A549 (cell line): ENCODE data around the gene SLC22A31. TPM values are rescaled to one million over a fixed set of nuclear protein-coding genes. Genes with fewer than 3 reads are reported as not detected.

Experiments
- ATAC-seq, 2 experiments: fragments of 200-7000 bp in 1 of 2; fragments of >200 bp in 1 of 2; cut with Nextera tagmentation in 1 of 2; cut with Tn5 transposase in 1 of 2; 3 replicates each; pipeline versions ENCODE4 v1.8.0 to v1.9.1; 2018 to 2020; ENCODE audit warnings: mild to moderate bottlenecking in 1 of 2, moderate library complexity in 1 of 2
- CTCF ChIA-PET: fragments of 300-600 bp; sonication (Branson Sonifier 250); formaldehyde crosslinking; extraction: SDS; loops from one replicate; lab custom pipeline; 2021; ENCODE audit warnings: antibody characterized with exemption, inconsistent platforms; lab: Yijun Ruan, JAX
- POLR2A ChIA-PET: fragments of 350-600 bp; formaldehyde crosslinking; extraction: SDS; loops from one replicate; lab custom pipeline; 2021; ENCODE audit warnings: antibody characterized with exemption, inconsistent platforms; lab: Yijun Ruan, JAX
- DNase-seq, 2 experiments: peaks; one replicate each; pipeline versions ENCODE4 v3.0.0 to v3.0.0-alpha.2; 2011 to 2016; ENCODE audit warnings: low read depth in 1 of 2, low spot score in 1 of 2
- FAIRE-seq: peaks from 2 replicates; lab custom pipeline; 2011; peaks lifted over from hg19 to GRCh38; lab: Jason Lieb, UNC
- H3K27ac ChIP-seq, 2 experiments: fragments of >200 bp; sonication (Bioruptor Twin); formaldehyde crosslinking; 3 replicates each; pipeline ENCODE4 v1.5.1; 2016 to 2017
- H3K4me1 ChIP-seq: fragments of >200 bp; sonication (Bioruptor Twin); formaldehyde crosslinking; 3 replicates; pipeline ENCODE4 v1.6.1; 2016
- H3K4me2 ChIP-seq: fragments of >200 bp; sonication (Bioruptor Twin); formaldehyde crosslinking; 3 replicates; pipeline ENCODE4 v1.6.1; 2016
- H3K4me3 ChIP-seq: fragments of >200 bp; sonication (Bioruptor Twin); formaldehyde crosslinking; 3 replicates; pipeline ENCODE4 v1.5.1; 2016
- H3K9me3 ChIP-seq: fragments of >200 bp; sonication (Bioruptor Twin); formaldehyde crosslinking; 3 replicates; pipeline ENCODE4 v1.6.1; 2016
- ATOH8 ChIP-seq: fragments of 250-450 bp; sonication (Bioruptor Pico); IDR thresholded peaks from 2 replicates; pipeline ENCODE4 v1.5.0; 2020; ENCODE audit warnings: low read depth, mild to moderate bottlenecking, moderate library complexity
- CBX8 ChIP-seq: fragments of 200-600 bp; sonication (generic); IDR thresholded peaks from 2 replicates; pipeline ENCODE4 v1.6.1; 2016
- CEBPB ChIP-seq, 2 experiments: fragments of >200 bp in 1 of 2; sonication (Bioruptor Twin) in 1 of 2; formaldehyde crosslinking in 1 of 2; IDR thresholded peaks; 2 replicates each; pipeline ENCODE4 v1.6.1; 2012 to 2016
- CHD2 ChIP-seq: fragments of 150-350 bp; IDR thresholded peaks from 2 replicates; pipeline ENCODE4 v1.6.1; 2014; ENCODE audit warnings: low read length; ENCODE audit not compliant: partially characterized antibody
- CHD4 ChIP-seq: fragments of 200-600 bp; sonication (generic); IDR thresholded peaks from 2 replicates; pipeline ENCODE4 v1.6.1; 2016; ENCODE audit warnings: antibody characterized with exemption, mild to moderate bottlenecking, borderline replicate concordance
- CTCF ChIP-seq: fragments of >200 bp; sonication (Bioruptor Twin); formaldehyde crosslinking; IDR thresholded peaks from 3 replicates; pipeline ENCODE4 v1.5.1; 2016
- EHMT2 ChIP-seq: fragments of 200-600 bp; sonication (generic); IDR thresholded peaks from 2 replicates; pipeline ENCODE4 v1.6.1; 2016; ENCODE audit warnings: antibody characterized with exemption, low read depth, mild to moderate bottlenecking, moderate library complexity
- ELK1 ChIP-seq: fragments of 150-350 bp; IDR thresholded peaks from 2 replicates; pipeline ENCODE4 v1.6.1; 2014; ENCODE audit warnings: low read depth, mild to moderate bottlenecking, low read length
- FOSB ChIP-seq: fragments of 250-450 bp; sonication (Bioruptor Pico); IDR thresholded peaks from 2 replicates; pipeline ENCODE4 v1.5.0; 2020; ENCODE audit warnings: mild to moderate bottlenecking, moderate library complexity
- FOXS1 ChIP-seq: fragments of 250-450 bp; sonication (Bioruptor Pico); IDR thresholded peaks from 2 replicates; pipeline ENCODE4 v1.5.0; 2020; ENCODE audit warnings: mild to moderate bottlenecking, moderate library complexity
- HES2 ChIP-seq: fragments of >200 bp; sonication (Bioruptor Twin); formaldehyde crosslinking; IDR thresholded peaks from 2 replicates; pipeline ENCODE4 v1.6.1; 2016
- HMGXB4 ChIP-seq: fragments of 250-450 bp; sonication (Bioruptor Pico); IDR thresholded peaks from 2 replicates; pipeline ENCODE4 v1.5.0; 2021; ENCODE audit warnings: mild to moderate bottlenecking, moderate library complexity, borderline replicate concordance
- HOXB13 ChIP-seq: fragments of 250-450 bp; sonication (Bioruptor Pico); IDR thresholded peaks from 2 replicates; pipeline ENCODE4 v1.5.0; 2020; ENCODE audit warnings: low read depth, mild to moderate bottlenecking, moderate library complexity
- JUN ChIP-seq, 2 experiments: fragments of >200 bp; sonication (Bioruptor Twin); formaldehyde crosslinking; IDR thresholded peaks; 2 replicates in 1 of 2; 3 replicates in 1 of 2; pipeline ENCODE4 v1.6.1; 2016 to 2017
- JUNB ChIP-seq: fragments of >200 bp; sonication (Bioruptor Twin); formaldehyde crosslinking; IDR thresholded peaks from 2 replicates; pipeline ENCODE4 v1.6.1; 2016
- MAFK ChIP-seq: fragments of 450-650 bp; IDR thresholded peaks from 2 replicates; pipeline ENCODE4 v1.6.1; 2014; ENCODE audit not compliant: partially characterized antibody
- MAZ ChIP-seq: fragments of 150-350 bp; IDR thresholded peaks from 2 replicates; pipeline ENCODE4 v1.6.1; 2014; ENCODE audit warnings: antibody characterized with exemption, low read depth, low read length, borderline replicate concordance
- NR3C1 ChIP-seq: fragments of >200 bp; sonication (Bioruptor Twin); formaldehyde crosslinking; IDR thresholded peaks from 3 replicates; pipeline ENCODE4 v1.6.1; 2017
- PBX3 ChIP-seq: IDR thresholded peaks from 2 replicates; pipeline ENCODE4 v1.6.1; 2012
- PHF8 ChIP-seq: fragments of 200-600 bp; sonication (generic); IDR thresholded peaks from 2 replicates; pipeline ENCODE4 v1.6.1; 2016; ENCODE audit warnings: low read depth, mild to moderate bottlenecking, antibody characterized with exemption, moderate library complexity, borderline replicate concordance
- POLR2A ChIP-seq: IDR thresholded peaks from 2 replicates; pipeline ENCODE4 v1.6.1; 2012; ENCODE audit warnings: mild to moderate bottlenecking, low read length
- RAD21 ChIP-seq, 2 experiments: fragments of >200 bp in 1 of 2; sonication (Bioruptor Twin) in 1 of 2; formaldehyde crosslinking in 1 of 2; IDR thresholded peaks in 1 of 2; conservative IDR thresholded peaks in 1 of 2; 2 replicates in 1 of 2; 3 replicates in 1 of 2; pipeline ENCODE4 v1.6.1; 2012 to 2018; ENCODE audit warnings: inconsistent platforms in 1 of 2
- RARB ChIP-seq: fragments of 250-450 bp; sonication (Bioruptor Pico); IDR thresholded peaks from 2 replicates; pipeline ENCODE4 v1.8.0; 2021; ENCODE audit warnings: mild to moderate bottlenecking, moderate library complexity
- TP53 ChIP-seq: fragments of 250-450 bp; sonication (Bioruptor Pico); IDR thresholded peaks from 2 replicates; pipeline ENCODE4 v1.5.0; 2021; ENCODE audit warnings: mild to moderate bottlenecking, moderate library complexity
- ZC3H11A ChIP-seq: fragments of 450-650 bp; IDR thresholded peaks from 2 replicates; pipeline ENCODE4 v1.6.1; 2014; ENCODE audit warnings: antibody characterized with exemption, mild to moderate bottlenecking
- ZSCAN20 ChIP-seq: fragments of 250-450 bp; sonication (Bioruptor Pico); IDR thresholded peaks from 2 replicates; pipeline ENCODE4 v1.8.0; 2022; ENCODE audit warnings: mild to moderate bottlenecking, moderate library complexity
- WGBS: methylation state at CpG from one replicate; pipeline ENCODE4 v1.1.6; 2017; ENCODE audit errors: missing lambda C conversion rate; 5-methylcytosine and 5-hydroxymethylcytosine counted together
- polyA plus RNA-seq, 4 experiments: library from polyadenylated mRNA; depleted of rRNA in 3 of 4; stranded (reverse); fragments of >200 nt; fragmentation: RNase III in 1 of 4; extraction: RNeasy Plus Mini Kit Qiagen cat#74134 plus additional on column Dnase treatment in 1 of 4; gene quantifications; 2 replicates in 3 of 4; 3 replicates in 1 of 4; pipeline ENCODE4 v1.2.3, GENCODE V29; 2011 to 2017

The SLC22A31 gene
- polyA plus RNA-seq, 2 of the 4 experiments (the other 2 are of a cell fraction), result 0.36 to 0.77 TPM

GRCh38 chr16:89176147-89176690, 24.1 kb downstream of the SLC22A31 start:
- no peaks in the 10 kb centered on the region for H3K9me3 ChIP-seq
- peaks cover 4% of the 10 kb centered on the region; the same call in 1 of the 3 replicates for H3K4me1 ChIP-seq
- ChIA-PET CTCF (interaction anchor here (0.5 to 2.2 kb wide), 5 partner anchors 9 to 392 kb away, joined by 3 to 15 read pairs (median 3); no protein-coding TSS in a partner anchor), POLR2A (no interaction called here)
- H3K4me2 ChIP-seq, result no peak overlapping the region
- H3K27ac ChIP-seq, result no peak overlapping the region
- TF ChIP-seq NR3C1, result no peak
- no peak for TF ChIP-seq ZC3H11A
- no peak for TF ChIP-seq JUNB
- no peak for TF ChIP-seq CEBPB (IDR thresholded peaks at IDR 0.05)
- no peak for TF ChIP-seq FOSB (CRISPR knock-in tag)
- TF ChIP-seq MAZ, result no peak
- no peak for TF ChIP-seq CTCF
- TF ChIP-seq CBX8, result no peak
- no peak for TF ChIP-seq JUN (IDR thresholded peaks at IDR 0.05)
- ATAC-seq, result no peak
- no peak for DNase-seq
- WGBS, result 73% methylated on average over 13 of the region's 27 CpGs
- no peak for FAIRE-seq
- no peak overlapping the region for H3K4me3 ChIP-seq

GRCh38 chr16:89175280-89176146, 24.8 kb downstream of the SLC22A31 start:
- Histone ChIP-seq H3K4me2 (no peak overlapping the region), H3K27ac (no peak overlapping the region), H3K4me1 (peaks cover 9% of the 10 kb centered on the region; the same call in 1 of the 3 replicates), H3K9me3 (no peaks in the 10 kb centered on the region), H3K4me3 (no peak overlapping the region)
- WGBS, result 58% methylated on average over 10 of the region's 20 CpGs
- no peak for FAIRE-seq
- no peak for DNase-seq
- POLR2A ChIA-PET, result no interaction called here
- TF ChIP-seq RAD21 (conservative IDR thresholded peaks at IDR 0.05 in 1 of 2, IDR thresholded peaks at IDR 0.05 in 1 of 2) (no peak), POLR2A (no peak), PHF8 (no peak), ELK1 (no peak), HES2 (no peak)
- no peak for ATAC-seq
- CTCF ChIA-PET, result interaction anchor here (0.9 to 2.2 kb wide), 2 partner anchors 8 to 41 kb away, joined by 3 to 15 read pairs; no protein-coding TSS in a partner anchor

GRCh38 chr16:89174877-89175276, 25.5 kb downstream of the SLC22A31 start:
- H3K4me2 ChIP-seq, result no peak overlapping the region
- H3K27ac ChIP-seq, result no peak overlapping the region
- ChIA-PET CTCF (no interaction called here), POLR2A (no interaction called here)
- 74% methylated on average over 6 of the region's 14 CpGs for WGBS
- no peak for DNase-seq
- peaks cover 11% of the 10 kb centered on the region; the same call in 1 of the 3 replicates for H3K4me1 ChIP-seq
- ATAC-seq, result no peak
- no peak overlapping the region for H3K4me3 ChIP-seq
- no peaks in the 10 kb centered on the region for H3K9me3 ChIP-seq
- FAIRE-seq, result no peak
- no peak for TF ChIP-seq HOXB13 (CRISPR knock-in tag)
- no peak for TF ChIP-seq PBX3
- no peak for TF ChIP-seq TP53
- TF ChIP-seq RARB (CRISPR knock-in tag), result no peak
- no peak for TF ChIP-seq CBX8
- TF ChIP-seq ATOH8 (CRISPR knock-in tag), result no peak
- TF ChIP-seq EHMT2, result no peak
- no peak for TF ChIP-seq CHD4
- no peak for TF ChIP-seq CHD2
- no peak for TF ChIP-seq FOXS1 (CRISPR knock-in tag)
- TF ChIP-seq HMGXB4, result no peak
- no peak for TF ChIP-seq ZSCAN20 (CRISPR knock-in tag)
- no peak for TF ChIP-seq MAFK
